NOMO-1 treated with dmso at 0.1 percent for 144 hours (cell line): ENCODE measurements around the gene FCSK.

Source experiments
- DNase-seq: peaks from one replicate; lab custom pipeline; 2025; ENCODE audit not compliant: unreplicated experiment; lab: John Stamatoyannopoulos, UW

The FCSK gene

DNA sequence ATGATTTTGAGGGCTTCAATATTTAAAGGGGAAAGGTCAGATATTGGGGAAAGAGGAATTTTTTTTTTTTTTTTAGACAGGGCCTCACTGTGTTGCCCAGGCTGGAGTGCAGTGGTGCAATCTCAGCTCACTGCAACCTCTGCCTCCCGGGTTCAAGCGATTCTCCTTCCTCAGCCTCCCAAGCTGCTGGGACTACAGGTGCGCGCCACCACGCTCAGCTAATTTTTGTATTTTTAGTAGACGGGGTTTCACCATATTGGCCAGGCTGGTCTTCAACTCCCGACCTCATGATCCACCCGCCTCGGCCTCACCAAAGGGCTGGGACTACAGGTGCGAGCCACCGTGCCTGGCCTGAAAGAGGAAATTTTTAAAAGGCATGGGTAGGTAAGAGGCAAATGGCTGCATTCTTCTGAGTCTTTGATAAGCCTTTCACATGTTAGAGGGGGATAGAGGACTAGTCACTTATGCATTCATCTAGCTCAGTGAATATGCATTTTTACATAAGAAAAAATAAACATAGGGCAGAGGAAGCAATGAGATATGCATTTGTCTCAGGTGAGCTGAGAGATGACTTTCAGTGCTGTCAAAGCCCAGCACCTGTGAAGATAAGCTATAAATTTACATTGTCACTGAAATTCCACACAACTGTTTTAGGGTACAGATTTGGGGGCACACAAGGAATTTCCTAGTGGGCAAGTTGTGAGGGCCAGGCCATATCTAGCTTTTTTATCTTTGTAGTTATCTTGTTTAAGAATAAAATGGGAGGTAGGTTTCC lies 1.1 kb upstream of the FCSK start:
- DNase-seq = no peak

DNA sequence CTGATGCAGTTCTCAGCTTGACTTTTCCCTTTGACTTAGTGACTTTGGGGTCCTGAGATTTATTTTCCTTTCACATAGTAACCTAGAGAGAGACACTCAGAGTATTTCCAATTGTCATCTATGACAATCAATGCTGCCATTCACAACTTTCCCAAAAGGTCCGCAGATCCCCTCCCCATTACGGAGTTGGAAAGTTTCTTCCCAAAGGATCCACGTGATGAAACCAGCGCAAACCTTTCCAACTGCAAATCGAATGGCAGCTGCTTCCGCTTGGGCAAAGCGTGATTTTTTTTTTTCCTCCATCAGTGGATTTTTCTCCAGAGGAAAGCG lies 538 bp upstream of the FCSK start:
- DNase-seq = no peak

DNA sequence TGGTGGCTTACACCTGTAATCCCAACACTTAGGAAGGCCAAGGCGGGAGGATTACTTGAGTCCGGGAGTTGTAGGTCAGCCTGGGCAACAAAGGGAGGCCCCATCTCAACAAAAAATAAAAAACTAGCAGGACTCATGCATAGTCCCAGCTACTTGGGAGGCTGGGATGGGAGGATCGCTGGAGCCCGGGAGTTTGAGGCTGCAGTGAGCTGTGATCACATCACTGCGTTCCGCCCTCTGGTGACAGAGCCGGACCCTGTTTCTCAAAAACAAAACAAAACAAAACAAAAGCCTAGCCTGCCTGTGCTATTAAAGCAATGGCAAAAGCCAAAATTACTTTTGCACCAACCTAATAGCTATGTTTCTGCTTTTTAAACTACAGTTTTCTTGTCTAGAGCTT lies 1.5 kb downstream of the FCSK start:
- DNase-seq = no peak

DNA sequence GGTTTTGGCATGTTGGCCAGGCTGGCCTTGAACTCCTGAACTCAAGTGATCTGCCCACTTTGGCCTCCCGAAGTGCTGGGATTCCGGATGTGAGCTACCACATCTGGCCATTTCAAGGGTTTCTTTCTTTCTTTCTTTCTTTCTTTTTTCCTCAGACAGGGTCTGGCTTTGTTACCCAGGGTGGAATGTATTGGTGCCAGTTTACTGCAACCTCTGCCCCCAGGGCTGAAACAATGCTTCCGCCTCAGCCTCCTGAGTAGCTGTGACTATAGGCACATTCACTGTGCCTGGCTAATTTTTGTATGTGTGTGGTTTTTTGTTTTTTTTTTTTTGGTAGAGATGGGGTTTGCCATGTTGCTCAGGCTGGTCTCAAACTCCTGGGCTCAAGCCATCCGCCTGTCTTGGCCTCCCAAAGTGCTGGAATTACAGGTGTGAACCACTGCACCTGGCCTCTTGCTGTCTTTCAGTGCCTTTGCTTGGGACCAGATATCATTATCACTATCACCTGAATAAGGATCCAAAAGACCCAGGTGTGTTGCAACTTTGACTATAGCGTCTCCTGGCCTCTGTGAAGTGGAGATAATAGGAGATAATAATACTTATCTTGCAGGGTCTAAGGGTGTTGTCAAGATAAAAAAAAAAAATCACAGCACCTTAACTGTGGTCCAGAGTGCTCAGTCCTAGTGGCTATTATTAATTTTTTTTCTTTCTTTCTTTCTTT lies 3.2 kb downstream of the FCSK start:
- no peak for DNase-seq

DNA sequence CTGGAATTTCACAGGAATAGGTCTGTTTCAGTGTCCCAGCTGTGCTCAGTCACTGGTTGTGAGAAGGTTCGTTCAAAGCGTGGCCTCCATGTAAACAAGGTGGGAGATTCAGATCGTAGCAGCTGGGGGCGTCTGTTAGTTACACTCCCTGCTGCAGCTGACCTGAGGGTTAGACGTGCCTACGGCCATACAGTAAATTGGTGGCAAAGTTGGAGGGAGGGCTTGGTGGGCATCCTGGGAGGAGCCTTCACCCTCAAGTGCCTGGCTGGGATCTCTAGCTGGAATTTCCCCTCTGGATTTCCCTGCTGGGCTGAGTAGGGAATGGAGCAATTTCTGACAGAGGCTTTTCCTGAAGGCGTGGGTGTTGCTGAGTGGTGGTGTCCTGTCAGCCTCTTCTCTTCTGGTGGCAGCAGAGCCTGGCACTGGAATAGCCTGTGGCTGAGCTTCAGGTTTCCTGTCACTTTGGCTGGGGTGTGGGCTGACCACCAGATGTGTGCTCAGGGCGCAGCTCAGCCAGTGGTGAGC lies 6.4 kb downstream of the FCSK start:
- no peak for DNase-seq

DNA sequence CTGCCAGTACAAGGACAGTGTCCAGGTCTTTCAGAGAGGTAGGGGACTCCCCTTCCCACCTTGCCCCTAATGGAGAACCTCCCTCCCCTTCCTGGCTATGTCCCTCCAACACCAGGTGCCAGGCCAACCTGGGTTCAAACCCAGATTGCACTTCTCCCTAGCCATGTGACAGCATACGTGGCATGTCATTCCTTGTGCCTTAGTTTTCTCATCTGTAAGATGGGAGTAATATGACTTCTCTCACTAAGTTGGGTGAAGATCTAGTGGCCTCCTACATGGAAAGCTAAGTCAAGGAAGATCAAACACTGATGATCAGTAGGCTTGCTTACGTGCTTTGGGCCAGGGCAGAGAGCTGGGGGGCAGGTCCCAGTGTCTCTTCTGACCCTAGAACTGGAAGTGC lies 8.8 kb downstream of the FCSK start:
- no peak for DNase-seq

DNA sequence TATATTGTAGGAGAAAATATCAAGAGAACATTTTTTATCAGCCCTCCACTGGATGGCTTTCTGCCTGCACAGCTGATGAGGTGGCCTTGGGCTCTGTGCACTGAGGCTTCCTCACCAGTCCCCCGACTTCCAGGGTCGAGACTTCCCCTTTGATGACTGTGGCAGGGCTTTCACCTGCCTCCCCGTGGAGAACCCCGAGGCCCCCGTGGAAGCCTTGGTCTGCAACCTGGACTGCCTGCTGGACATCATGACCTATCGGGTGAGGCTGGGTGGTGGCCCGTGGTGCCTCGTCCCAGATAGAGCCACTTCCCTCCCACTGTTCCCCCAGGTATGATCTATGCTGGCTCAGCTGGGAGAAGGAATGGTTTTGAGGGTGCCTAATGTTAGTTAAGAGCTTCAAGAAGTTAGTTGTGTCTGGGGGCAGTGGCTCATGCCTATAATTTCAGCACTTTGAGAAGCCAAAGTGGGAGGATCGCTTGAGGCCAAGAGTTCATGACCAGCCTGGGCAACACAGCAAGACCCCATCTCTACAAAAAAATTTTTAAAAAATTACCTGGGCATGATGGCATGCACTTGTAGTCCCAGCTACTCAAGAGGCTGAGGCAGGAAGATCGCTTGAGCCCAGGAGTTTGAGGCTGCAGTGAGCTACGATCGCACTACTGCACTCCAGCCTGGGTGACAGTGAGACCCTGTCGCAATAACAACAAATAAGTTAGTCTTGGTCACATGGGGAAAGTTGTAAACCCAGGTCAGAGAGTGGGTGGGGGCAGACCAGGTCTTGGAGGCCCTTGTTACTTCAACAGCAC lies 11.8 kb downstream of the FCSK start:
- no peak for DNase-seq

DNA sequence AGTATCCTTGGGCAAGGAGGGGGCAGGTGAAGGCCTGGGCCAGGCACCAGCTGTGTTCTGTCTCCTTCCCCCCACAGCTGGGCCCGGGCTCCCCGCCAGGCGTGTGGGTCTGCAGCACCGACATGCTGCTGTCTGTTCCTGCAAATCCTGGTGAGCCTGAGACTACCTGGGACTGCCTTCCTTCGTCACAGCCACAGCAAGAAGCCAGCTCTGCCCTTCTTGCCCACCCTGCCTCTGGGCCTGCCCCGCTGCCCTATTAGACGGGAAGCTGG lies 12.3 kb downstream of the FCSK start:
- no peak for DNase-seq

DNA sequence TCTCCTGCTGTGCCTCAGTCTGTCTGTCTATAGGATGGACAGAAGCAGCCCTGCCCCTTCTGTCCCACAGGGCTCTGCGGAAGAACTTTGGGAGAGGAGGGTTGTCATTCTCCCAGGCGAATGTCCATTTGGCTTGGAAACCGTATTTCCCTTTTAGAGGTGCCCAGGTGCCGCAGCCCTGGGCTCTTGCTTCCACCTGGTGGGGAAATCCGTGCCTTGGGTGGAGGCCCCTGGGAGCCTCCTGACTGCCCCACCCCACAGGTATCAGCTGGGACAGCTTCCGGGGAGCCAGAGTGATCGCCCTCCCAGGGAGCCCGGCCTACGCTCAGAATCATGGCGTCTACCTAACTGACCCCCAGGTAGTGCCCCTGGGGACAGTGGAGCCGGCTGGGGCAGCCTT lies 12.7 kb downstream of the FCSK start:
- no peak for DNase-seq

DNA sequence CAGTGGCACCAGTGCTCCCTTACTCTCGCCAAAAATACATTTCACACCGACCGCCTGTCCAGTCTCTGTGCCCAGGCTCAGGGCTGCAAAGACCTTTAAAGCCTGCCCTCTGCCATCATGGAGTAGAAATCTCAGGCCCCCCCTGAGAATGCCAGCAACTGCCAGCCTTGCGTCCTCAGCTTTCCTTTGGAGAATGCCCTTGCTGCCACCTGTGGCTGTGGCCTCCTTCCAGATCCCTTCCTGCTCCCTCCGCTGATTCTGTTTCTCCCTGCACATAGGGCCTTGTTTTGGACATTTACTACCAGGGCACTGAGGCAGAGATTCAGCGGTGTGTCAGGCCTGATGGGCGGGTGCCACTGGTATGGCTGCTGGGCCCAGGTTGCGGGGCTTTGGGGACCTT lies 13.2 kb downstream of the FCSK start:
- DNase-seq = no peak

DNA sequence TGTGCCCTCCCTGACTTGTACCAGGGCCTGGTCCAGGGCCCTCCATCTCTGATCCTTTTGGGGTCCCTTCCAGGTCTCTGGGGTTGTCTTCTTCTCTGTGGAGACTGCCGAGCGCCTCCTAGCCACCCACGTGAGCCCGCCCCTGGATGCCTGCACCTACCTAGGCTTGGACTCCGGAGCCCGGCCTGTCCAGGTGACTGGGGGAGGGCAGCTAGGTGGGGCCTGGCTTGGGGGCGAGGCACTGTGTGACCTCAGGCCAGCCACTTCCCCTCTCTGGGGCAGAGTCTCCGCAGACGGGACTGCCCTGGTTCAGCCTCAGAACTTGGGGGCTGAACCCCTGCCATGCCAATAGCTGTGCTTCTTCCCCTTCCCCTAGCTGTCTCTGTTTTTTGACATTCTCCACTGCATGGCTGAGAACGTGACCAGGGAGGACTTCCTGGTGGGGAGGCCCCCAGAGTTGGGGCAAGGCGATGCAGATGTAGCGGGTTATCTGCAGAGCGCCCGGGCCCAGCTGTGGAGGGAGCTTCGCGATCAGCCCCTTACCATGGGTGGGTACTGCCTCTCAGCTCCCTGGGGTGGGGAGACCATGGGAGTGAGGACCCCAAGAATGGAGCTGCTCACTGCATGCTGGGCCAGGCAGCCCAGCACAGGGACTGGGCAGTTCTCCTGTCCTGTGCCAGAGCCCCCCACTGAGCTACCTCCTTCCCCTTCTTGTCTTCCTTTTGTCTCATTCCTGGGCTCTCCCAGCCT lies 14.6 kb downstream of the FCSK start:
- DNase-seq = no peak

DNA sequence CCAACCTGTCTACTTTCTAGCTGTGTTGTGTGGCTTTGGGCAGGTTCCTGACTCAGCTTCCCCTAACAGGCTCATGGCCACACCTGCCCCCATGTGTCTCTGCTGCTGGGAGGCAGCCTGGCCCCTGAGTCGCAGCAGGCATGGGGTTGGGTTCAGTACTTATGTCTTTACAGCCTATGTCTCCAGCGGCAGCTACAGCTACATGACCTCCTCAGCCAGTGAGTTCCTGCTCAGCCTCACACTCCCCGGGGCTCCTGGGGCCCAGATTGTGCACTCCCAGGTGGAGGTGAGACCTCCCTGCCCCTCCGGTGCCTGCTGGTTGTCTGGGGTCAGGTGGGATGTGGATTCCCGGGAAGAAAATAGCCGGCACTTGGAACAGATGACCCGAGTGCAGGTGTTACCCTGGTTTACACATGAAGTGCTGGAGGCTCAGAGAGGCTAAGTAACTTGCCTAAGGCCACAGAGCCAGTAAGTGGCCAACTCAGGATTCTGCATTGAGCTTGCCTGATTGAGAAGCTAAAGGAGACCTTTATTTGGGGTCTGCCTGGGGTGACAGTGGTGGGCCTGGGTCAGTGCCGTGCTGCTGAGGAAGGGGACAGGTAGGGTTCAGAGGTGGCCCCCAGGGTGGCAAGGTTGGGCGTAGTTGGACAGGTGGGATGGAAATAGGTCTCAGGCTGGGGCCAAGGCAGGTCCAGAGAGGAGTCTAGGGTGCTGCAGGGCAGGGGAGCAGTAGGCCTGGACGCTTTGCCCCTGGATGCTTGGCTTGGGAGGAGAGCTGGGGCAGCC lies 15.9 kb downstream of the FCSK start:
- DNase-seq = no peak

DNA sequence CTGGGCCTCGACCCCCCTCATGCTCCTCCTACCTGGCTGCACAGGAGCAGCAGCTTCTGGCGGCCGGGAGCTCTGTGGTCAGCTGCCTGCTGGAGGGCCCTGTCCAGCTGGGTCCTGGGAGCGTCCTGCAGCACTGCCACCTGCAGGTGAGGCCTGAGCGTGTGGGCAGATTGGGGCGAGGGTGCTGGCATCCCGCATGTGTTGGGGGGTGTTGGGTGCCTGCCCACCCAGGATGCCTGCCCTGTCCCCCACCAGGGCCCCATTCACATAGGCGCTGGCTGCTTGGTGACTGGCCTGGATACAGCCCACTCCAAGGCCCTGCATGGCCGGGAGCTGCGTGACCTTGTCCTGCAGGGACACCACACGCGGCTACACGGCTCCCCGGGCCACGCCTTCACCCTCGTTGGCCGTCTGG lies 16.5 kb downstream of the FCSK start:
- no peak for DNase-seq

DNA sequence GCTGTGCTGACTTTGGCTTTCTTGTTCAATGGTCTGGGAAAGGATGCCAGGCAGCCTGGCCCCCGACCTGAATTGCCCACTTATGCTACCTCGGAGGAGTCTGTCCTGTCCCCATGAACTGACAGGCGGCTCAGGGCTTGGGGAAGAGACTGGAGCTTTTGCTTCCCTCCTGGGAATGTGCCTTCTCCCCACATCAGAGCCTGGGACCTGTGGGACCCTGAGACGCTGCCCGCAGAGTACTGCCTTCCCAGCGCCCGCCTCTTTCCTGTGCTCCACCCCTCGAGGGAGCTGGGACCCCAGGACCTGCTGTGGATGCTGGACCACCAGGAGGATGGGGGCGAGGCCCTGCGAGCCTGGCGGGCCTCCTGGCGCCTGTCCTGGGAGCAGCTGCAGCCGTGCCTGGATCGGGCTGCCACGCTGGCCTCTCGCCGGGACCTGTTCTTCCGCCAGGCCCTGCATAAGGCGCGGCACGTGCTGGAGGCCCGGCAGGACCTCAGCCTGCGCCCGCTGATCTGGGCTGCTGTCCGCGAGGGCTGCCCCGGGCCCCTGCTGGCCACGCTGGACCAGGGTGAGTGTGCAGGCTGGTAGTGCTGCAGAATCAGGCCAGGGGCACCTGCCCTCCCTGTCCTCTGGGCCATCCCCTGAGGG lies 18.5 kb downstream of the FCSK start:
- DNase-seq = no peak

DNA sequence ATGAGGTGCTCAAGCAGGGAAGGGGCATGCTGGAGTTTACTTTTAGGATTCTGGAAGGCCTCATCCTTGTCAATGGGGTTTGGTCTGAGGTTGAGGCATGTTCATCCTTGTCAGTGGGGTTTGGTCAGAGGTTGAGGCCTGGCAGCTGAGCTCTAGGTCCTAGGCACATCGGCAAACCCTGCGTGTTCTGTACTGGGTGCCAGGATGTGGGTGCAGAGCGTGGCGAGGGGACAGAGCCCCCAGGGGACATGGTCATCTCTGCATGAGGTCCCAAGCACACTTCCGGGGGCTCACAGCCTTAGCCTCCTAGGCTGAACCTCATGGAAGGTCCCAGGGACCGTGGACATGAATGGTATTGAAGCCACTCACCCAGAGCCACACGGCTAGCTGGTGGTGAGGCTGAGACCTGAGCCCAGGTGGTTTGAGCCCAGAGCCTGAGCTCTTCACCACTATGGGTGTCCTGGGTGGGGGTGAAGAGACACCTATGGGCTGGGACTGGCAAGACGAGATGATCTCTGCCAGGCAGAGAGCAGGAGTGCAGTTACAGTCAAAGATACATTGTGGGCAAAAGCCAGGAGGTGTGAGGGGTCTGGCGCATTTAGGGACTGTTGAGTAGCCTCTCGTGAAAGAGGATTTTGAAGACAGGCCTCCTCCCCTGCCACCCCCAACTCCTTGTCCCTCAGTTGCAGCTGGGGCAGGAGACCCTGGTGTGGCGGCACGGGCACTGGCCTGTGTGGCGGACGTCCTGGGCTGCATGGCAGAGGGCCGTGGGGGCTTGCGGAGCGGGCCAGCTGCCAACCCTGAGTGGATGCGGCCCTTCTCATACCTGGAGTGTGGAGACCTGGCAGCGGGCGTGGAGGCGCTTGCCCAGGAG lies 19.3 kb downstream of the FCSK start:
- no peak for DNase-seq

DNA sequence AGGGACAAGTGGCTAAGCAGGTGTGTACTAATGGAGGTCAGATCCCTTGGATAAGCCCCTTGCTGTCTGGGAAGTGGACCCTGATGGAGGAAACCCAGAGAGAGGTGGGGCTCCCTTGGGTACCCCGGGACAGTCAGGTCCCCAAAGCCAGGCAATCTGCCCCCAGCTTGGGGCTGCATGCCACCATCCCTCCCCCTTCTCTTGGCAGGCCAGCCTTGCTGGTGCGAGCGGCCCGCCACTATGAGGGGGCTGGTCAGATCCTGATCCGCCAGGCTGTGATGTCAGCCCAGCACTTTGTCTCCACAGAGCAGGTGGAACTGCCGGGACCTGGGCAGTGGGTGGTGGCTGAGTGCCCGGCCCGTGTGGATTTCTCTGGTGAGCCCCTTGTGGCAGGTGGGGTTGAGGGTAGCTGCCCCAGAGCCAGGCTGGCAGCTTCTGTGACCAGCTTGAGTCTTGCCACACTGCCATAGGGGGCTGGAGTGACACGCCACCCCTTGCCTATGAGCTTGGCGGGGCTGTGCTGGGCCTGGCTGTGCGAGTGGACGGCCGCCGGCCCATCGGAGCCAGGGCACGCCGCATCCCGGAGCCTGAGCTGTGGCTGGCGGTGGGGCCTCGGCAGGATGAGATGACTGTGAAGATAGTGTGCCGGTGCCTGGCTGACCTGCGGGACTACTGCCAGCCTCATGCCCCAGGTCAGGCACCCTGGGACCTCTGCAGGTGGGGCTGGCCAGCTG lies 20.1 kb downstream of the FCSK start:
- no peak for DNase-seq

DNA sequence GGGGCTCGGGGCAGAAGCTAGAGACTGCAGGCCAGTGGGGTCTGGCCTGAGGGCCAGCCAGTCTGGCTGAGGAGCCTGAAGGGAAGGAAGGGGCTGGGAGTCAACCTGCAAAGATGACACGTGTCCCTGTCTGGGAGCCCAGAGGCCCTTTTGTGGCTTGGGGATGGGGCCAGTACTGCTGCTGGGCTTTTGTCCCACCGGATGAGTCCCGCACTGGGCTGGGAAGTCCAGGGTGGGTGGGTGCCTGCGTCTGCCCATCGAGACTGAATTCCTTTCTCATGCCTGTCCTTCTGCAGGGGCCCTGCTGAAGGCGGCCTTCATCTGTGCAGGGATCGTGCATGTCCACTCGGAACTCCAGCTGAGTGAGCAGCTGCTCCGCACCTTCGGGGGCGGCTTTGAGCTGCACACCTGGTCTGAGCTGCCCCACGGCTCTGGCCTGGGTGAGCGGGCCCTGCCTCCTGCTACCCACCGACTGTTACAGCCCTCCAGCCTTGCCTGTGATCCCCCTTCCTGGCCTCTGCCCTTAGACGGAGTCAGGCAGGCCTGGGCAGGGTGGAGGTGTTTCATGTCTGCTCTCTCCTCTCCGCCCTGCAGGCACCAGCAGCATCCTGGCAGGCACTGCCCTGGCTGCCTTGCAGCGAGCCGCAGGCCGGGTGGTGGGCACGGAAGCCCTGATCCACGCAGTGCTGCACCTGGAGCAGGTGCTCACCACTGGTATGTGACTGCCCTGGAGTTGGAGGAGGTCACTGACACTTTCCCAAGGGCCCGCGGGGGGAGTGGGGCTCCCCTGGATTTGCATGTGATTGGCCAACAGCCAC lies 20.9 kb downstream of the FCSK start:
- DNase-seq = no peak
